ENCODE measurements around the gene SPEN. TPM values are rescaled to one million over a fixed set of nuclear protein-coding genes. Genes with fewer than 3 reads are reported as not detected.
"Not testable (repeated sequence)": the region's sequence is repeated elsewhere in the genome, so short reads cannot be mapped to it uniquely, and the experiment has no call there.

The SPEN gene
- total RNA-seq, 4 donors from 2014 or later = 18.8 to 104 (median 73.8) TPM

GRCh38 chr1:15915991-15916390, 68.5 kb downstream of the SPEN start:
- TF ChIP-seq, protein P1, sequence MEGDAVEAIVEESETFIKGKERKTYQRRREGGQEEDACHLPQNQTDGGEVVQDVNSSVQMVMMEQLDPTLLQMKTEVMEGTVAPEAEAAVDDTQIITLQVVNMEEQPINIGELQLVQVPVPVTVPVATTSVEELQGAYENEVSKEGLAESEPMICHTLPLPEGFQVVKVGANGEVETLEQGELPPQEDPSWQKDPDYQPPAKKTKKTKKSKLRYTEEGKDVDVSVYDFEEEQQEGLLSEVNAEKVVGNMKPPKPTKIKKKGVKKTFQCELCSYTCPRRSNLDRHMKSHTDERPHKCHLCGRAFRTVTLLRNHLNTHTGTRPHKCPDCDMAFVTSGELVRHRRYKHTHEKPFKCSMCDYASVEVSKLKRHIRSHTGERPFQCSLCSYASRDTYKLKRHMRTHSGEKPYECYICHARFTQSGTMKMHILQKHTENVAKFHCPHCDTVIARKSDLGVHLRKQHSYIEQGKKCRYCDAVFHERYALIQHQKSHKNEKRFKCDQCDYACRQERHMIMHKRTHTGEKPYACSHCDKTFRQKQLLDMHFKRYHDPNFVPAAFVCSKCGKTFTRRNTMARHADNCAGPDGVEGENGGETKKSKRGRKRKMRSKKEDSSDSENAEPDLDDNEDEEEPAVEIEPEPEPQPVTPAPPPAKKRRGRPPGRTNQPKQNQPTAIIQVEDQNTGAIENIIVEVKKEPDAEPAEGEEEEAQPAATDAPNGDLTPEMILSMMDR (IDR thresholded peaks at IDR 0.05) = no peak
- no peak for TF ChIP-seq POLR2A (IDR thresholded peaks at IDR 0.05)
- DNase-seq = no peak
- Histone ChIP-seq H3K36me3 (no peaks in the 10 kb centered on the region), H3K4me1 (no peaks in the 10 kb centered on the region), H3K4me3 (no peak overlapping the region), H3K27ac (no peak overlapping the region), H3K9me3 (no peaks in the 10 kb centered on the region), H3K27me3 (no peaks in the 10 kb centered on the region)
- intact Hi-C loops (cut with DNase I; ENCODE audit: low total_unique reads) = no loop called here

DNA sequence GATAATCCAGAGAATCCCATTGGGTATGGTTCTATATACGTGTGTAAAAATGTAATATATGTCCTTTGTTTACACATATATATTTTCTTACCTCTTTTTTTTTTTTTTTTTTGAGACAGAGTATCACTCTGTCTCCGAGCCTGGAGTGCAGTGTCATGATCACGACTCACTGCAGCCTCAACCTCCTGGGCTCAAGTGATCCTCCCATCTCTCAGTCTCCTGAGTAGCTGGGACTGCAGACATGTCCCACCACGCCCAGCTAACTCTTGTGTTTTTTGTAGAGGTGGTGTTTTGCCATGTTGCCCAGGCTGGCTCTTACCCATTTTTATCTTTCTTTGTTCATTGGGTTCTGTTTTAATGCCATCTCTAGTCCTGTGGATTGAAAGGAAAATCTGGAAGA, 68.9 kb downstream of the SPEN start:
- intact Hi-C loops (cut with DNase I; ENCODE audit: low total_unique reads) = no loop called here
- TF ChIP-seq, protein P1 (IDR thresholded peaks at IDR 0.05) = no peak
- TF ChIP-seq POLR2A (IDR thresholded peaks at IDR 0.05) = no peak
- no peaks in the 10 kb centered on the region for H3K9me3 ChIP-seq
- H3K27me3 ChIP-seq = no peaks in the 10 kb centered on the region
- no peak overlapping the region for H3K27ac ChIP-seq
- H3K4me3 ChIP-seq = no peak overlapping the region
- H3K36me3 ChIP-seq = no peaks in the 10 kb centered on the region
- H3K4me1 ChIP-seq = no peaks in the 10 kb centered on the region
- no peak for DNase-seq

GRCh38 chr1:15916916-15917315, 69.4 kb downstream of the SPEN start:
- no peak overlapping the region for H3K4me3 ChIP-seq
- no peak overlapping the region for H3K27ac ChIP-seq
- no peak for DNase-seq
- H3K36me3 ChIP-seq = no peaks in the 10 kb centered on the region
- intact Hi-C loops (cut with DNase I; ENCODE audit: low total_unique reads) = no loop called here
- no peaks in the 10 kb centered on the region for H3K9me3 ChIP-seq
- H3K27me3 ChIP-seq = no peaks in the 10 kb centered on the region
- TF ChIP-seq POLR2A (IDR thresholded peaks at IDR 0.05) = no peak
- TF ChIP-seq, protein P1 (IDR thresholded peaks at IDR 0.05) = no peak
- no peaks in the 10 kb centered on the region for H3K4me1 ChIP-seq

GRCh38 chr1:15918962-15919715, 71.6 kb downstream of the SPEN start:
- no peak overlapping the region for H3K4me3 ChIP-seq
- no peaks in the 10 kb centered on the region for H3K36me3 ChIP-seq
- H3K9me3 ChIP-seq = no peaks in the 10 kb centered on the region
- TF ChIP-seq, protein P1 (IDR thresholded peaks at IDR 0.05) = no peak
- TF ChIP-seq POLR2A (IDR thresholded peaks at IDR 0.05) = no peak
- no peaks in the 10 kb centered on the region for H3K4me1 ChIP-seq
- intact Hi-C loops (cut with DNase I; ENCODE audit: low total_unique reads) = no loop called here
- H3K27ac ChIP-seq = no peak overlapping the region
- DNase-seq = no peak
- H3K27me3 ChIP-seq = no peaks in the 10 kb centered on the region

GRCh38 chr1:15923241-15923640, 75.7 kb downstream of the SPEN start:
- H3K36me3 ChIP-seq = no peaks in the 10 kb centered on the region
- H3K9me3 ChIP-seq = no peaks in the 10 kb centered on the region
- intact Hi-C loops (cut with DNase I; ENCODE audit: low total_unique reads) = no loop called here

DNA sequence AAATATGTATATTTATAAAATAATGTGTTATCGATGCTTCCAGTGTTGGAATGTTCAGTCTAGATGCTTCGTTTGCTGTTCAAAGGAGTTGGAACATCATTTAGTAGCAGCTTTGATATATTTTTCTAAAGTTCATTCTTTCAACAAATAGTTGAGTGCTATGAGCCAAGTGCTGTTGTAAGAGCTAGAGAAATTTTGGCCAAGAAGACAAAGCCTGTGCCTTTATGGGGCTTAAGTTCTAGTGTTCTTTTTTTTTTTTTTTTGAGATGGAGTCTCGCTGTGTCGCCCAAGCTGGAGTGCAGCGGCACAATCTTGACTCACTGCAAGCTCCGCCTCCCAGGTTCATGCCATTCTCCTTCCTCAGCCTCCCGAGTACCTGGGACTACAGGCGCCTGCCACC, 78.9 kb downstream of the SPEN start:
- H3K27ac ChIP-seq = not testable (repeated sequence)

More at GRCh38 chr1:15923241-15923640, 75.7 kb downstream of the SPEN start:
- no peak overlapping the region for H3K4me3 ChIP-seq
- no peaks in the 10 kb centered on the region for H3K4me1 ChIP-seq
- TF ChIP-seq, protein P1 (IDR thresholded peaks at IDR 0.05) = no peak
- no peak for TF ChIP-seq POLR2A (IDR thresholded peaks at IDR 0.05)
- no peak for DNase-seq
- no peak overlapping the region for H3K27ac ChIP-seq
- H3K27me3 ChIP-seq = no peaks in the 10 kb centered on the region

More for the DNA sequence above, 78.9 kb downstream of the SPEN start:
- intact Hi-C loops (cut with DNase I; ENCODE audit: low total_unique reads); H3K27me3 ChIP-seq; DNase-seq; H3K36me3 ChIP-seq; H3K9me3 ChIP-seq; H3K4me3 ChIP-seq; H3K4me1 ChIP-seq: not testable (repeated sequence)

All from uterus (tissue), 4 donors.